Naive thymus-derived CD8-positive, alpha-beta T cell (primary cell): ENCODE results near the gene IER2. TPM values are rescaled to one million over a fixed set of nuclear protein-coding genes. Genes with fewer than 3 reads are reported as not detected.

Experiments
- ATAC-seq, 2 donors: fragments of 150-1000 bp; cut with Tn5 transposase in 1 of 2; sonication (Bioruptor Pico), chemical (Tn5 transposase) in 1 of 2; 1 replicate in 1 of 2; 2 replicates in 1 of 2; pipeline ENCODE4 v1.10.0; 2021; ENCODE audit warnings: mild to moderate bottlenecking in 2 of 2, moderate library complexity in 2 of 2
- POLR2A ChIA-PET: fragments of 350-600 bp; sonication (Branson Sonifier 250); formaldehyde crosslinking; loops from one replicate; lab custom pipeline; 2021; ENCODE audit warnings: antibody characterized with exemption; lab: Charles Lee
- DNase-seq, 10 donors: peaks; one replicate each; pipeline versions ENCODE4 v3.0.0 to v3.0.0-alpha.2; 2020 to 2022
- H3K27ac Mint-ChIP-seq, 10 donors: one replicate each; pipeline ENCODE4 v1.8.0; 2020 to 2022; ENCODE audit warnings: mild to moderate bottlenecking in 10 of 10, mixed read lengths in 10 of 10, moderate library complexity in 4 of 10, inconsistent platforms in 1 of 10
- H3K27me3 Mint-ChIP-seq, 5 donors: one replicate each; pipeline ENCODE4 v1.8.0; 2021 to 2022; ENCODE audit warnings: mixed read lengths in 5 of 5
- H3K36me3 Mint-ChIP-seq, 3 donors: one replicate each; pipeline ENCODE4 v1.8.0; 2020 to 2022; ENCODE audit warnings: mixed read lengths in 3 of 3, mild to moderate bottlenecking in 2 of 3, inconsistent platforms in 1 of 3
- H3K4me1 Mint-ChIP-seq, 4 donors: one replicate each; pipeline ENCODE4 v1.8.0; 2021 to 2022; ENCODE audit warnings: mixed read lengths in 4 of 4
- H3K4me3 Mint-ChIP-seq, 10 donors: one replicate each; pipeline ENCODE4 v1.8.0; 2020 to 2022; ENCODE audit warnings: mild to moderate bottlenecking in 10 of 10, mixed read lengths in 10 of 10, moderate library complexity in 6 of 10, inconsistent platforms in 1 of 10
- H3K9me3 Mint-ChIP-seq, 9 donors: one replicate each; pipeline ENCODE4 v1.8.0; 2020 to 2022; ENCODE audit warnings: mixed read lengths in 9 of 9, mild to moderate bottlenecking in 3 of 9, inconsistent platforms in 1 of 9, moderate library complexity in 1 of 9
- polyA plus RNA-seq, 3 donors: library from polyadenylated mRNA; unstranded; fragments of 300-500 nt; fragmentation: Illumina TruSeq; gene quantifications; one replicate each; pipeline ENCODE4 v1.2.3, GENCODE V29; 2021
- total RNA-seq, 8 experiments: library from RNA in 2 of 8; stranded (reverse) in 2 of 8; gene quantifications; one replicate each; pipeline ENCODE4 v1.2.3 and lab custom pipeline; 2021 to 2026

Gene IER2, protein sequence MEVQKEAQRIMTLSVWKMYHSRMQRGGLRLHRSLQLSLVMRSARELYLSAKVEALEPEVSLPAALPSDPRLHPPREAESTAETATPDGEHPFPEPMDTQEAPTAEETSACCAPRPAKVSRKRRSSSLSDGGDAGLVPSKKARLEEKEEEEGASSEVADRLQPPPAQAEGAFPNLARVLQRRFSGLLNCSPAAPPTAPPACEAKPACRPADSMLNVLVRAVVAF
- total RNA-seq, result 100 to 1,000 TPM; 105 to 112 TPM
- 100 to 1,000 TPM; 100 to 162 (median 107) TPM for polyA plus RNA-seq
- 69.4 to 1,060 (median 131) reads per million in 6 experiments for total RNA-seq (lab: John Stamatoyannopoulos, UW)

DNA sequence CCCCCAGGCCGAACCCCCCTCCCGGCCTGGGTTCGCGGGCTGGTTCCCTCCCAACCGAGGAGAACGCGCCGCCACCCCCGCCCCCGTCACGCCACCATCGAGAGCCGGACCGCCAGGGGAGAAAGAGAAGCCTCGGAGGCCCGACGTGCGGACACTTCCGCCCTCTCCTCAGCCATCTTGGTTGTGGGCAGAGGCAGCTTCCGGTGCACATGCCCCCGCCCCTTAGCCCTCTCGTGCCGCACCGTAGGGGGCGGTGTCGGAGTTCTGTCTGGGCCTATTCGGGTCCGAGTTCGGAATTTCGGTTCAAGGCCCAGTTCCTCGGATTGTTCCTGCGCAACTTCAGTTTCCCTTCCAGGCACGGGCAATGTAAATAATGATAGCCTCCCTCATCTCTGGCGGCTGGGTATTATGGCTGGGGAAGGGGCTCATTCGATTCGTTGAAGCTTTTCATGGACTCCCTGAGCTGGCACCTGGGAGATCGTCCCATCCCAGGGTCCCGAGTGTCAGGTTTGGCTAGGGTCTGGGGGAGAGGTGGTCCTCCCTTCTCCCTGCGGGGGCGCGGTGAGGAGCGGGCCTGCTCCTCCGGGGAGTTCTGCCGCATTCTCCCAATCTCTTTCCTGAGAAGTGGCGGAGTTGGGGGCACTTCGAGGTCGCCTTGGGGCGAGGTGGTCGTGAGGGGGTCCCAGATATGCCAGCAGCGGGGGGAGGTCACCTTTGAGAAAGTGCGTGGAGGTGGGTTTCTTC lies at the start of gene IER2, which contains the start of gene STX10:
Gene IER2 (plus strand): TSS at position 225 of the 744 bp plus-strand sequence. CDS start 2,776 bp downstream, outside the sequence.
Gene STX10 (minus strand): TSS at position 189 of the 744 bp plus-strand sequence. CDS start 202 bp downstream, outside the sequence.
- H3K9me3 Mint-ChIP-seq, result peaks cover 0 to 8% (median 0%) of the 10 kb centered on the region in 9 donors
- POLR2A ChIA-PET, result interaction anchor here (0.9 to 13.4 kb wide), 11 partner anchors 9 to 358 kb away, joined by 3 to 918 read pairs (median 6); partner anchors contain the start of gene NACC1
- peak; percentile 54 to 60 for ATAC-seq
- DNase-seq, result peak; percentile 84 to 95 (median 91)
- H3K27me3 Mint-ChIP-seq, result peaks cover 0 to 3% (median 0%) of the 10 kb centered on the region in 5 donors
- peaks cover 11 to 20% (median 19%) of the 10 kb centered on the region in 3 donors for H3K36me3 Mint-ChIP-seq
- H3K27ac Mint-ChIP-seq, result peak within 1 kb of the TSS; percentile 92 to 100 (median 98)
- peaks cover 23 to 44% (median 27%) of the 10 kb centered on the region in 4 donors for H3K4me1 Mint-ChIP-seq
- peak within 1 kb of the TSS; percentile 93 to 99 (median 98) for H3K4me3 Mint-ChIP-seq

DNA sequence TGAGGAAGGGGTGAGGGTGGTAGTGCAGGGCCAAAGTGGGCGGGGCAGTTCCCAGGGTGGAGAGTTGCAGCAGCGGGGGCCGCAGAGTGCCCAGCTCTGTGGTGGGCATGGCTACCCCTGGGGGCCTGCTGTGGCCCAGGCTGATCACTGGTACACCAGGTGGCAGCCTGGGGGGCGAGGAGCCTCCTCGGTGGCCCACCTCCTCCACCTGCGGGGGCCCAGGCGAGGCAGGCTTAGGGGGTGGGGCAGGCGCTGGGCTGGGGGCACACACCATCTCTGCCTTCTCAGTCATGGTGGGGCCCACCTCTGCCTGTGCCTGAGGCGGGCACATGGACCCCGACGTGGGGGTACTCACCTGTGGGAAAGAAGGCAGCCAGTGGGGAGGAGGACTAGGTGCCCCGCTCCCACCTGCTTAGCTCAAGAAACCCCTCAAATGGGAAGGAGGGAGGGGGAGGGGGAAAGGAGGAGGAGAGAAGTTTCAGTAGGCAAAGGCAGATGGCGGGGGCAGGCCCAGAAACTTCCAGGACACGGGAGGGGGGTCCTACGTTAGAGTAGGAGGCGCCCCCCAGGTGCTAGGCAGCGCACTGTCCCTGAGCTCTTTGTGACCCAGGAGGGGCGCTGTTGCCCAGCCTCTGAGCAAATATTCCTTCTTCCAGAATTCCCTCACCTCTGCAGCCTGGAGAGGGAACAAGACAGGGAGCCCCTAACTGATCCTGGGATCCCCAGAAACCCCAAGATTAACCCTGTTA lies 49.2 kb upstream of the IER2 start:
- H3K4me3 Mint-ChIP-seq, result peak overlapping the region; percentile 46 to 91 (median 74)
- POLR2A ChIA-PET, result interaction anchor here (0.5 to 2.8 kb wide), 10 partner anchors 11 to 201 kb away, joined by 3 to 30 read pairs (median 4); partner anchors contain the start of gene NACC1

DNA sequence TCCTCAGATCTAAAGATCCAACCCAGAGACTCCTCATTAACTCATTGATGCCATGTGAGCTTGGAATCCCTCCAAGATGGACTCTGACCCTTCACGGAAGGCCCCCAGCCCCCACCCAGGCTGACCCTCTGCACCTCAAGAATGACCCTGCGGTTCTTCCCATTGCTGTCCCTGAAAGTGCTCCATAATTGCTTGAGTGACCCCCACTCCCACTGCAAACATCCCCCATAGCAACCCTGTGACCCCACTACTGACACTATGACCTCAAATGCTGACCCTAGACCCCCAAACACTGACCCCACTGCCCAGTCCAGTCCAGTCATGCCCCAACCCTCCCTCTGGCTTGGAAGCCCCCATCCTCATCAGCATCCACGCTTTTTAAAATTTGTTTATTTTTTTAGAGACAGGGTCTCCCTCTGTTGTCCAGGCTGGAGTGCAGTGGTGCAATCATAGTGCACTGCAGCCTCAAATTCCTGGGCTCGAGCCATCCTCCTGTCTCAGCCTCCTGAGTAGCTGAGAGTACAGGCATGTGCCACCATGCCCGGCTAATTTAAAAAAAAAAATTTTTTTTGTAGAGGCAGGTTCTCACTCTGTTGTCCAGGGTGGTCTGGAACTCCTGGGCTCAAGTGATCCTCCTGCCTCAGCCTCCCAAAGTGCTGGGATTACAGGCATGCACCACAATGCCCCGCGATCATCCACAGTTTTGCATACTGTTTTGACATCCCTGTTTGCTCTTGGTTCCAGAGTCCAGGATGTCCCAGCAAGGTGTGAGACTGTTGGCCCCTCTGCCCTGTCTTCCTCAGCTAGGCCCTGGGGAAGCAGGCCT lies 48.4 kb upstream of the IER2 start:
- no peak for ATAC-seq
- Mint-ChIP-seq H3K27ac (peak overlapping the region in 9 of 10 donors; percentile 11 to 89 (median 71)), H3K4me3 (peak overlapping the region; percentile 63 to 91 (median 70)), H3K36me3 (peaks cover 0 to 2% (median 0%) of the 10 kb centered on the region in 3 donors), H3K27me3 (peaks cover 0 to 13% (median 4%) of the 10 kb centered on the region in 5 donors), H3K4me1 (peaks cover 21 to 68% (median 58%) of the 10 kb centered on the region in 4 donors), H3K9me3 (no peaks in the 10 kb centered on the region)
- POLR2A ChIA-PET, result interaction anchor here (0.6 to 5.8 kb wide), 4 partner anchors 16 to 202 kb away, joined by 3 to 67 read pairs (median 25); partner anchors contain the start of genes NACC1 and TRMT1
- no peak for DNase-seq

More for the DNA sequence above, 49.2 kb upstream of the IER2 start:
- DNase-seq (no peak), ATAC-seq (no peak)
- no peaks in the 10 kb centered on the region for H3K36me3 Mint-ChIP-seq
- H3K27me3 Mint-ChIP-seq, result peaks cover 3 to 17% (median 6%) of the 10 kb centered on the region in 5 donors
- H3K4me1 Mint-ChIP-seq, result peaks cover 24 to 70% (median 61%) of the 10 kb centered on the region in 4 donors
- peaks cover 0 to 2% (median 0%) of the 10 kb centered on the region in 9 donors for H3K9me3 Mint-ChIP-seq
- H3K27ac Mint-ChIP-seq, result peak overlapping the region in 8 of 10 donors; percentile 11 to 97 (median 84)

DNA sequence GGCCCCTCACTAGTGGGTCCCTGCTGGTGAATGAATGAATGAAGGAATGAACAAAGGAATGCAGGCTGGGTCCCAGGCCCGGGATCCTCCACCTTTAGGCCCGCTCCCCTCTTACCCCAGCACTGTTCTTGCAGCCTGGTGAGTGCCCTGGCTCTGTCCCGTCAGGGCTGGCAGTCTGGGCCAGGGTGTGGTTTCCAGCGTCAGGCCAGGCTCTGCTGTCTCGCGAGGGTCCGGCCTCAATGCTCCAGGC lies 47.9 kb upstream of the IER2 start:
- Mint-ChIP-seq H3K4me3 (peak overlapping the region; percentile 59 to 91 (median 68)), H3K36me3 (peaks cover 0 to 5% (median 0%) of the 10 kb centered on the region in 3 donors), H3K9me3 (no peaks in the 10 kb centered on the region), H3K27ac (peak overlapping the region in 6 of 10 donors; percentile 25 to 89 (median 72)), H3K4me1 (peaks cover 19 to 65% (median 57%) of the 10 kb centered on the region in 4 donors), H3K27me3 (peaks cover 0 to 11% (median 0%) of the 10 kb centered on the region in 5 donors)
- POLR2A ChIA-PET, result interaction anchor here (5.8 kb wide), 1 partner anchor 15 kb away, joined by 67 read pairs; the partner anchor contains the start of genes NACC1 and TRMT1
- no peak for ATAC-seq
- no peak for DNase-seq

DNA sequence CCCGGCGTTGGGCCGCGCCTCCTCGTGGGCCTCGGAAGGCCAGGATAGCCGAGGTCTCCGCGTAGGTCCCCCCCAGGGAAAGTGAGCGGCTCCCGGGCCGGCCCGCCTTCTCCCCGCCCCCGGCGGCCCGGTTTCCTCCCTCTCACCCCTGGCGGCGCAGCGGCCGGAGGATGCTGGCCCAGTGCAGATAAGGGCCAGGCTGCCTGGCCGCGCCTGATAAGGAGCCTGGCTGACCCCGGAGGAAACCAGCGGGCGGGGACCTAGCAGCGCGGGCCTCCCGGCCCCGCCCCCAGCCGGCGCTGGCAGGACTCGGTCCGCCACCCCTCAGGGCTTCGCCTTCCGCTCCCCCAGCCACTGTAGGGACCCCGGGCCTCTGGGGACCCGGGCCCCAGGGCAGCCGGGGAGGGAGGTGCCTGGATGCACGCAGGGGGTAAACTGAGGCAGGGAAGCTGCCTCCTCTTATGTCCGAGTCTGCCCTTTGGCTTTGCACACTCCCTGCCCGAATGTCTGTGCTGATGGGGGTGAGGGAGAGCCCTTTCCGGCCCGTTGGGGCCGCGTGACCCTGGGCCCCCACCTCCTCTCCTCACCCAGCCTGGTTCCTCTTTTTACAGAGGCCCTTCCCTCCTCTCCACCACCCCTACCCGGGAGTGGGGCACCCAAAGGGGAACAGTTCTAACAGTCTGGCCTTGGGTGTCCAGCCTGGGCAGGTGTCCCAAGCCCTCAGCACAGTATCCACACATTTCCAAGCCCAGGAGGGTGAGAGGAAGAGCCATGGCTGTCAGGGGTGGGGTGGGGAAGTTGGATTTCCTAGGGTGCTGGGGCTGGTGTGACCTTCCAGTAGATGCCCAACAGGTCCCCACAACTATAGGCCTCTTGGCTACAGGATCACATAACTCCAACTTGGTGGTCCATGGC lies 47.3 kb upstream of the IER2 start, which contains the start of gene LYL1:
Gene LYL1 (minus strand): TSS at position 193 of the 915 bp plus-strand sequence. CDS start 1,687 bp downstream, outside the sequence.
- Mint-ChIP-seq H3K9me3 (no peaks in the 10 kb centered on the region), H3K4me3 (peak within 1 kb of the TSS; percentile 65 to 96 (median 82)), H3K4me1 (peaks cover 19 to 65% (median 58%) of the 10 kb centered on the region in 4 donors), H3K27ac (peak within 1 kb of the TSS in 8 of 10 donors; percentile 11 to 89 (median 82)), H3K27me3 (peaks cover 0 to 9% (median 0%) of the 10 kb centered on the region in 5 donors), H3K36me3 (peaks cover 0 to 8% (median 2%) of the 10 kb centered on the region in 3 donors)
- no peak for DNase-seq
- peak in 1 of 2 donors; percentile 16 for ATAC-seq
- POLR2A ChIA-PET, result interaction anchor here (1.1 to 5.8 kb wide), 2 partner anchors 15 to 311 kb away, joined by 3 to 67 read pairs; partner anchors contain the start of genes JUNB, NACC1 and TRMT1

DNA sequence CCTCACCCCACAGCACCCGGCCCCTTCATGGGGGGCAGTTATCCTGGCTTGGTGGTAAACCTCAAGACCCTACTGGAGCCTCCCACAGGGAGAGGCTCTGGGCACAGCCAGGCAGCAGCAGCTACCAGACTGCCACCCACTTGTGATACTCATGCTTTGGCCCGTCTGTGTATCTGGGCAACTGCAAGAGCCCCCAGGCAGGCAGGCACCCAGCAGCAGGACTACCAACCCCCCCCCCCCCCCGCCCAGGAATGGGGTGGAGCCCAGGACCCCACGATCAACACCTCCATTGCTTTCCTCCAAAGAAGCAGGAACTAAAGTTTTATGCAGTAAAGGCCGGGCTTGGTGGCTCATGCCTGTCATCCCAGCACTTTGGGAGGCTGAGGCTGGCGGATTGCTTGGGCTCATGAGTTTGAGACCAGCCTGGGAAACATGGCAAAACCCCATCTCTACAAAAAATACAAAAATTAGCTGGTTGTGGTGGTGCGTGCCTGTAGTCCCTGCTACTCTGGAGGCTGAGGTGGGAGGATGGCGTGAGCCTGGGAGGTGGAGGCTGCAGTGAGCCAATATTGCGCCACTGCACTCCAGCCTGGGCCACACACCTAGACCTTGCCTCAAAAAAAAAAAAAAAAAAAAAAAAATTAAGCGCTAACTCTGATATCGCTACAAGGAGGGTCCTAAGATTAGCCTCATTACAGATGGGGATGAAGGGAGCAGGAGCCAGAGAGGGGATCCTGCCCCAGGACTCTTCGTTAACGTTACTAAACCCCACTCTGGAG lies 46.4 kb upstream of the IER2 start:
- peak overlapping the region in 6 of 10 donors; percentile 18 to 96 (median 88) for H3K27ac Mint-ChIP-seq
- H3K36me3 Mint-ChIP-seq, result peaks cover 0 to 8% (median 2%) of the 10 kb centered on the region in 3 donors

DNA sequence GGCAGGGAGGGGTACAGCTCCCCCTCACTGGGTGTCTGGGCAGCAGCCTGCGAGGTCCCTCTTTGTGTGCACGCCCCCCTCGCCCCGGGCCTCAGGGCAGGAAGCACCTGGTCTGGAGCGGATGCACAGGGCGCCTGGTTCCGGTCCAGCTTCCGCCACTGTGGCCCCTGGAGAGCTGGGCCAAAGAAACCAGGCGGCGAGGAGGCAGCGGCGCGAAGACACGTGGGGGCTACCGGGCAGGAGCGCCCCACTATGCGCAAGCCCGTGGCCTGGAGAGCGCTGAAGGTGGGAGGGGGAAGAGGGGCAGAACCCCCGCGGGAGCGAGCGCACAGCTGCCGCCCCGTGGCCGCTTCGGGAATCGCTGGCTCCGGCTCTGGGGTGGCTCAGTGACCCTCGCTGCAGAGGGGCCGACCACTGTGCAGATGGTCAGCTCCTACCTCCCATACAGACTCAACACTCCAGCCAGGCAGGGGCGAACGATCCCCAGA lies 45.8 kb upstream of the IER2 start:
- ATAC-seq, result peak; percentile 42 to 60
- H3K4me3 Mint-ChIP-seq, result peak overlapping the region; percentile 88 to 96 (median 91)
- H3K36me3 Mint-ChIP-seq, result peaks cover 0 to 8% (median 2%) of the 10 kb centered on the region in 3 donors
- no peaks in the 10 kb centered on the region for H3K9me3 Mint-ChIP-seq
- H3K27me3 Mint-ChIP-seq, result no peaks in the 10 kb centered on the region
- peak; percentile 42 to 79 (median 64) for DNase-seq
- POLR2A ChIA-PET, result interaction anchor here (0.5 to 5.8 kb wide), 14 partner anchors 8 to 342 kb away, joined by 3 to 67 read pairs (median 7); partner anchors contain the start of genes CALR, IER2, NACC1 and STX10
- H3K27ac Mint-ChIP-seq, result peak overlapping the region; percentile 79 to 96 (median 92)
- H3K4me1 Mint-ChIP-seq, result peaks cover 14 to 56% (median 47%) of the 10 kb centered on the region in 4 donors

More for the DNA sequence above, 46.4 kb upstream of the IER2 start:
- peaks cover 16 to 60% (median 51%) of the 10 kb centered on the region in 4 donors for H3K4me1 Mint-ChIP-seq
- peak overlapping the region; percentile 88 to 96 (median 91) for H3K4me3 Mint-ChIP-seq
- POLR2A ChIA-PET, result interaction anchor here (0.6 to 5.8 kb wide), 12 partner anchors 8 to 312 kb away, joined by 3 to 67 read pairs (median 8); partner anchors contain the start of genes IER2, JUNB, NACC1 and STX10
- no peaks in the 10 kb centered on the region for H3K9me3 Mint-ChIP-seq
- DNase-seq (no peak), ATAC-seq (no peak)
- H3K27me3 Mint-ChIP-seq, result peaks cover 0 to 2% (median 0%) of the 10 kb centered on the region in 5 donors

DNA sequence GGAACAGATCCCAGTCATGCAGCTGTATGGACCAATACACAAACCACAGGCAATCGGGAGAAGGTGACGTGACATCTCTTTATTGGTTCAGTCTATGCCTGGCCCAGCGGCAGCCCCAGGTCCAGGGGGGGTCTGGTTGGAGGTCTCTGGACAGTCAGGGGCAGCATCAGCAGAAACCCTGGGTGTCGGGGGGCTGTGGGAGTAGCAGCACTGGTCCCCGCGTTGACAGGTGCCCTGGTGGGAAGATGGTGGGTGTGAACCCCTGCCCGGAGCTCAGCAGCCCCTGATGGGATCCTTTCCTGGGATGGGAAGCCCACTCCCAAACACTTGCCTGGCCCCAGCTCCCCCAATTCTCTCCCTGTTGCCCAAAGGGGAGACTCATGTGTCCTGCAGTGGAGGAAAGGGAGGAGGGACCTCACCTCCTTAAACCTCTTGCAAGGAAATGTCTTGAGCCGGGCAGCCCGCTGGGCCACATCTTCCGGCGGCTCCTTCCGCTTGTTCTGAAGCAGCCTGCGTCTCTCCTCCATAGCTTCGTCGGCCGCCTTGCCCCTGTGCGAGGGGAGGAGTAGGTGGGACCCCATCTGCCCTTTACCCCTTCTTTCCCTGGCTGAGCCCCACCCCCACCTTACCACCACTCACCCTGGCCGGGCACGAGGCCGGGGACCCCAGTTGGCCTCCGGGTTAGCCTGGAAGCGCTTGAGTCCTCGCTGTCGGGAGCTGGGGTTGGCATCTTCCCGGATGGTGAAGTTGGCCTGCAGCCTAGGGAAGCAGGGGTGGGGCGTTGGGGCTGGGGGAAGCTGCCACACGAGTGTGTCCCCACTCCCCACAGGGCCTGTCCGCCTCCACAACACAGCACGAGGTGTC lies 45.1 kb upstream of the IER2 start:
- DNase-seq (peak in 2 of 10 donors; percentile 37 to 38), ATAC-seq (peak; percentile 25 to 47)
- H3K36me3 Mint-ChIP-seq, result peaks cover 0 to 10% (median 2%) of the 10 kb centered on the region in 3 donors
- H3K4me3 Mint-ChIP-seq, result peak overlapping the region; percentile 88 to 96 (median 91)
- H3K27ac Mint-ChIP-seq, result peak overlapping the region; percentile 79 to 96 (median 92)
- H3K9me3 Mint-ChIP-seq, result no peaks in the 10 kb centered on the region
- POLR2A ChIA-PET, result interaction anchor here (0.5 to 5.8 kb wide), 16 partner anchors 9 to 342 kb away, joined by 3 to 67 read pairs (median 6); partner anchors contain the start of genes CALR, IER2, NACC1 and STX10
- H3K27me3 Mint-ChIP-seq, result no peaks in the 10 kb centered on the region
- H3K4me1 Mint-ChIP-seq, result peaks cover 12 to 50% (median 42%) of the 10 kb centered on the region in 4 donors
